Kidney epithelial cell (primary cell): ENCODE measurements around the gene PSMB7. TPM values are rescaled to one million over a fixed set of nuclear protein-coding genes. Genes with fewer than 3 reads are reported as not detected.

Experiments used
- DNase-seq: peaks from one replicate; pipeline ENCODE4 v3.0.0-alpha.2; 2010; ENCODE audit warnings: low read depth
- H3K27me3 ChIP-seq: 2 replicates; pipeline ENCODE4 v1.6.0; 2011; ENCODE audit warnings: low read length; ENCODE audit not compliant: control insufficient read depth, insufficient read depth
- H3K36me3 ChIP-seq: 2 replicates; pipeline ENCODE4 v1.5.1; 2011; ENCODE audit warnings: low read length; ENCODE audit not compliant: control insufficient read depth, insufficient read depth
- H3K4me3 ChIP-seq: 2 replicates; pipeline ENCODE4 v1.5.1; 2011; ENCODE audit warnings: low read depth, mild to moderate bottlenecking, control low read depth, low read length
- CTCF ChIP-seq: IDR thresholded peaks from 2 replicates; pipeline ENCODE4 v1.5.1; 2011; ENCODE audit warnings: mild to moderate bottlenecking, moderate library complexity, low read length, control low read depth, inconsistent platforms; ENCODE audit not compliant: insufficient read depth, poor library complexity, severe bottlenecking
- total RNA-seq: library from RNA; depleted of rRNA; stranded (reverse); fragments of >200 nt; gene quantifications from 2 replicates; pipeline ENCODE4 v1.2.3, GENCODE V29; 2015

PSMB7 gene
- total RNA-seq, 1 donor from 2014 or later, result 419 TPM

- no peak for DNase-seq
- no peak for TF ChIP-seq CTCF
- H3K27me3 ChIP-seq, result peaks cover 40% of the 10 kb centered on the region
These were observed 41.3 kb upstream of the PSMB7 start for GRCh38 chr9:124456341-124457078.

GRCh38 chr9:124455820-124456219, 40.6 kb upstream of the PSMB7 start:
- DNase-seq, result no peak
- TF ChIP-seq CTCF, result no peak

More at GRCh38 chr9:124456341-124457078, 41.3 kb upstream of the PSMB7 start:
- Histone ChIP-seq H3K36me3 (no peaks in the 10 kb centered on the region), H3K4me3 (no peak overlapping the region)

GRCh38 chr9:124454791-124455443, 39.7 kb upstream of the PSMB7 start:
- no peak overlapping the region for H3K4me3 ChIP-seq
- DNase-seq, result no peak
- no peaks in the 10 kb centered on the region for H3K36me3 ChIP-seq
- peaks cover 54% of the 10 kb centered on the region for H3K27me3 ChIP-seq
- TF ChIP-seq CTCF, result no peak

More at GRCh38 chr9:124455820-124456219, 40.6 kb upstream of the PSMB7 start:
- peaks cover 47% of the 10 kb centered on the region for H3K27me3 ChIP-seq
- no peaks in the 10 kb centered on the region for H3K36me3 ChIP-seq
- H3K4me3 ChIP-seq, result no peak overlapping the region

- no peak for TF ChIP-seq CTCF
- Histone ChIP-seq H3K4me3 (no peak overlapping the region), H3K36me3 (no peaks in the 10 kb centered on the region), H3K27me3 (peaks cover 59% of the 10 kb centered on the region)
- DNase-seq, result no peak
These were observed 39.1 kb upstream of the PSMB7 start for GRCh38 chr9:124454296-124454695.

GRCh38 chr9:124453586-124454191, 38.4 kb upstream of the PSMB7 start:
- H3K4me3 ChIP-seq, result no peak overlapping the region
- no peaks in the 10 kb centered on the region for H3K36me3 ChIP-seq
- TF ChIP-seq CTCF, result no peak
- H3K27me3 ChIP-seq, result peaks cover 59% of the 10 kb centered on the region
- no peak for DNase-seq
